ENCODE data around the gene KLF9. TPM values are rescaled to one million over a fixed set of nuclear protein-coding genes. Genes with fewer than 3 reads are reported as not detected.

KLF9 gene
- polyA plus RNA-seq, 1 of the 3 experiments (the other 2 are of a cell fraction) = 5.8 TPM

- TF ChIP-seq REST (IDR thresholded peaks at IDR 0.05; ENCODE audit: low read depth, low read length) = no peak
- no peak; the same call in 1 of the 2 replicates for TF ChIP-seq FOSL2 (IDR thresholded peaks at IDR 0.05; ENCODE audit: borderline replicate concordance, low read depth)
- TF ChIP-seq MAX (IDR thresholded peaks at IDR 0.05; ENCODE audit: low read depth) = no peak
- no peak for TF ChIP-seq ELF1 (IDR thresholded peaks at IDR 0.05)
- no peak for TF ChIP-seq TEAD4 (IDR thresholded peaks at IDR 0.05; ENCODE audit: borderline replicate concordance, insufficient read depth)
- no peak for TF ChIP-seq IRF3 (IDR thresholded peaks at IDR 0.05; ENCODE audit: low read depth, low read length)
These were observed 5.3 kb upstream of the KLF9 start (continued) for GRCh38 chr9:70419556-70420440.

GRCh38 chr9:70418822-70419555 is 4.5 kb upstream of the KLF9 start:
- 1% methylated on average over 33 of the region's 65 CpGs for WGBS (ENCODE audit: low lambda C conversion rate)
- H3K27me3 ChIP-seq (ENCODE audit: insufficient read depth) = no peaks in the 10 kb centered on the region
- ChIA-PET POLR2A (interaction anchor here (0.6 to 4.0 kb wide), 12 partner anchors 11 to 1947 kb away, joined by 3 to 20 read pairs (median 4); partner anchors contain the start of genes ABHD17B and C9orf85), CTCF (interaction anchor here (1.1 to 1.8 kb wide), 3 partner anchors 14 to 183 kb away, joined by 3 to 7 read pairs (median 5); no protein-coding TSS in a partner anchor)
- H3K9me3 ChIP-seq = no peaks in the 10 kb centered on the region
- no peaks in the 10 kb centered on the region for H3K9me2 ChIP-seq
- peaks cover 20 to 21% of the 10 kb centered on the region in 2 experiments for H3K4me1 ChIP-seq (ENCODE audit: control insufficient read depth in 1 of 2, insufficient read depth in 2 of 2, low read depth in 1 of 2, low read length in 1 of 2)
- no peaks in the 10 kb centered on the region for H3K79me2 ChIP-seq (ENCODE audit: insufficient read depth)
- peak overlapping the region; percentile 64; the same call in 1 of the 2 replicates for H2AFZ ChIP-seq (ENCODE audit: low read depth)
- peaks cover 53% of the 10 kb centered on the region for H3F3A ChIP-seq (replicated peaks; ENCODE audit: insufficient read depth)
- no peaks in the 10 kb centered on the region for H4K20me1 ChIP-seq (ENCODE audit: insufficient read depth)
- peak overlapping the region; percentile 59 to 73 for H3K4me3 ChIP-seq (ENCODE audit: low read depth in 2 of 2, low read length in 1 of 2)
- H3K27ac ChIP-seq (ENCODE audit: low read depth in 2 of 2, low read length in 1 of 2) = peak overlapping the region; percentile 99 to 100
- H3K36me3 ChIP-seq (replicated peaks in 1 of 2; ENCODE audit: control insufficient read depth in 1 of 2, insufficient read depth in 2 of 2, low read length in 1 of 2) = no peaks in the 10 kb centered on the region
- peak; percentile 84 for DNase-seq
- peak overlapping the region; percentile 80 for H3K4me2 ChIP-seq
- H3K9ac ChIP-seq = peak overlapping the region; percentile 98
- TF ChIP-seq RFX5 (IDR thresholded peaks at IDR 0.05; ENCODE audit: low read length) (0 out of 2 replicates have a peak, but pooled peaks have one; percentile 11), NFIC (IDR thresholded peaks at IDR 0.05; ENCODE audit: borderline replicate concordance) (peak; percentile 27; the same call in 1 of the 2 replicates), FOXM1 (IDR thresholded peaks at IDR 0.05; ENCODE audit: low read depth) (no peak), IRF3 (IDR thresholded peaks at IDR 0.05; ENCODE audit: low read depth, low read length) (no peak), RCOR1 (IDR thresholded peaks at IDR 0.05; ENCODE audit: low read length) (no peak; the same call in 1 of the 2 replicates), ELF1 (IDR thresholded peaks at IDR 0.05) (0 out of 2 replicates have a peak, but pooled peaks have one; percentile 48), POLR2AphosphoS5 (IDR thresholded peaks at IDR 0.05; ENCODE audit: low read depth, low read length) (peak; percentile 10; the same call in 1 of the 2 replicates), JUND (IDR thresholded peaks at IDR 0.05) (peak; percentile 28; the same call in 1 of the 2 replicates), TEAD4 (IDR thresholded peaks at IDR 0.05; ENCODE audit: borderline replicate concordance, insufficient read depth) (no peak), CTCF (IDR thresholded peaks at IDR 0.05) (no peak), MEF2A (IDR thresholded peaks at IDR 0.05; ENCODE audit: borderline replicate concordance, low read depth) (peak; percentile 65; the same call in 1 of the 2 replicates), RXRA (IDR thresholded peaks at IDR 0.05; ENCODE audit: borderline replicate concordance, low read depth) (peak; percentile 96), ZBTB33 (IDR thresholded peaks at IDR 0.05; ENCODE audit: borderline replicate concordance, low read depth) (no peak; the same call in 1 of the 2 replicates)
